B cell (primary cell): ENCODE results near the gene KIF2A. TPM values are rescaled to one million over a fixed set of nuclear protein-coding genes. Genes with fewer than 3 reads are reported as not detected.

Experiments used
- ATAC-seq: fragments of 200-7000 bp; cut with Tn5 transposase; one replicate; pipeline ENCODE4 v1.10.0; 2021; ENCODE audit warnings: low read depth, mild to moderate bottlenecking, moderate number of reproducible peaks, moderate library complexity
- CTCF ChIA-PET: fragments of 350-600 bp; sonication (Branson Sonifier 250); formaldehyde crosslinking; loops from one replicate; lab custom pipeline; 2021; ENCODE audit warnings: antibody characterized with exemption, inconsistent platforms; lab: Charles Lee
- POLR2A ChIA-PET: fragments of 350-600 bp; sonication (Branson Sonifier 250); formaldehyde crosslinking; loops from one replicate; lab custom pipeline; 2021; ENCODE audit warnings: antibody characterized with exemption; lab: Charles Lee
- DNase-seq: peaks from one replicate; pipeline ENCODE4 v3.0.0; 2013
- H2AFZ ChIP-seq: 2 replicates; pipeline ENCODE4 v1.6.1; 2012; ENCODE audit warnings: mild to moderate bottlenecking, low read depth, low read length; ENCODE audit not compliant: insufficient read depth, poor library complexity, severe bottlenecking
- H3K27ac ChIP-seq, 2 donors: 1 replicate in 1 of 2; 2 replicates in 1 of 2; pipeline ENCODE4 v1.5.1; 2012 to 2013; ENCODE audit warnings: low read length in 2 of 2, mild to moderate bottlenecking in 2 of 2, moderate library complexity in 1 of 2
- H3K27me3 ChIP-seq, 4 experiments: fragments of 200-600 bp in 1 of 4; sonication (generic) in 1 of 4; replicated peaks in 1 of 4; 1 replicate in 2 of 4; 2 replicates in 2 of 4; pipeline versions ENCODE4 v1.6.1 to v1.7.0; 2013 to 2016; ENCODE audit warnings: low read length in 3 of 4, mild to moderate bottlenecking in 2 of 4, mixed read lengths in 1 of 4, moderate library complexity in 1 of 4; ENCODE audit not compliant: insufficient read depth in 4 of 4, control insufficient read depth in 3 of 4; ENCODE audit errors: control extremely low read depth in 1 of 4
- H3K36me3 ChIP-seq, 2 experiments: replicated peaks in 1 of 2; 1 replicate in 1 of 2; 2 replicates in 1 of 2; pipeline versions ENCODE4 v1.6.1 to v1.7.1; 2013; ENCODE audit warnings: low read length in 1 of 2; ENCODE audit not compliant: insufficient read depth in 2 of 2, control insufficient read depth in 1 of 2; ENCODE audit errors: control extremely low read depth in 1 of 2, extremely low read depth in 1 of 2
- H3K4me1 ChIP-seq, 2 donors: fragments of 200-600 bp in 1 of 2; sonication (generic) in 1 of 2; 1 replicate in 1 of 2; 2 replicates in 1 of 2; pipeline versions ENCODE4 v1.5.1 to v1.6.1; 2013 to 2017; ENCODE audit warnings: low read length in 2 of 2; ENCODE audit not compliant: control insufficient read depth in 2 of 2, insufficient read depth in 2 of 2
- H3K4me2 ChIP-seq: replicated peaks from 2 replicates; pipeline ENCODE3; 2012; ENCODE audit warnings: mild to moderate bottlenecking, low read depth, low read length; ENCODE audit not compliant: poor library complexity, severe bottlenecking
- H3K4me3 ChIP-seq, 5 experiments: fragments of 200-600 bp in 1 of 5; sonication (generic) in 1 of 5; 1 replicate in 3 of 5; 2 replicates in 2 of 5; pipeline versions ENCODE4 v1.5.1 to v1.7.0; 2011 to 2016; ENCODE audit warnings: low read length in 4 of 5, mild to moderate bottlenecking in 4 of 5, low read depth in 2 of 5, control low read depth in 1 of 5, moderate library complexity in 1 of 5; ENCODE audit not compliant: insufficient read depth in 1 of 5; ENCODE audit errors: control extremely low read depth in 1 of 5, extremely low read depth in 1 of 5
- H3K79me2 ChIP-seq: fragments of 200-600 bp; sonication (generic); one replicate; pipeline ENCODE4 v1.6.0; 2016; ENCODE audit warnings: low read length; ENCODE audit not compliant: control insufficient read depth, insufficient read depth
- H3K9ac ChIP-seq: fragments of 200-600 bp; sonication (generic); 2 replicates; pipeline ENCODE4 v1.6.1; 2017; ENCODE audit warnings: mild to moderate bottlenecking, low read length, moderate library complexity
- H3K9me3 ChIP-seq, 3 donors: one replicate each; pipeline versions ENCODE4 v1.6.1 to v1.7.1; 2013; ENCODE audit warnings: low read length in 2 of 3; ENCODE audit not compliant: control insufficient read depth in 2 of 3, insufficient read depth in 1 of 3; ENCODE audit errors: control extremely low read depth in 1 of 3
- H4K20me1 ChIP-seq: 2 replicates; pipeline ENCODE4 v1.6.0; 2012; ENCODE audit warnings: mild to moderate bottlenecking, low read length; ENCODE audit not compliant: insufficient read depth, control insufficient read depth, poor library complexity, severe bottlenecking
- H3K27ac Mint-ChIP-seq: one replicate; pipeline ENCODE4 v1.8.0; 2021; ENCODE audit warnings: mixed read lengths
- H3K27me3 Mint-ChIP-seq: one replicate; pipeline ENCODE4 v1.8.0; 2021; ENCODE audit warnings: mixed read lengths
- H3K4me1 Mint-ChIP-seq: one replicate; pipeline ENCODE4 v1.8.0; 2021; ENCODE audit warnings: mixed read lengths
- H3K4me3 Mint-ChIP-seq: one replicate; pipeline ENCODE4 v1.8.0; 2021; ENCODE audit warnings: mixed read lengths
- H3K9me3 Mint-ChIP-seq: one replicate; pipeline ENCODE4 v1.8.0; 2022; ENCODE audit warnings: mixed read lengths; ENCODE audit not compliant: insufficient read depth
- CTCF ChIP-seq: fragments of 200-600 bp; IDR thresholded peaks from one replicate; pipeline ENCODE4 v1.8.0; 2022; ENCODE audit warnings: antibody characterized with exemption, mild to moderate bottlenecking
- EZH2 ChIP-seq: IDR thresholded peaks from 2 replicates; pipeline ENCODE4 v1.6.1; 2012; ENCODE audit warnings: borderline replicate concordance, low read depth, mild to moderate bottlenecking, moderate library complexity, low read length; ENCODE audit not compliant: insufficient read depth, poor library complexity, severe bottlenecking
- WGBS: methylation state at CpG from one replicate; pipeline ENCODE4 v1.1.5; 2013; ENCODE audit warnings: missing lambda C conversion rate; ENCODE audit not compliant: insufficient coverage; 5-methylcytosine and 5-hydroxymethylcytosine counted together
- intact Hi-C: fragments of 100-400 bp; cut with micrococcal nuclease; formaldehyde crosslinking; loops from one replicate; pipeline ENCODE4 v1.10.0; 2022
- polyA plus RNA-seq: library from polyadenylated mRNA; depleted of rRNA; stranded (reverse); fragments of >200 nt; gene quantifications from 2 replicates; pipeline ENCODE4 v1.2.3, GENCODE V29; 2012
- total RNA-seq, 2 donors: library from RNA; stranded (reverse); fragments of 120-200 nt in 1 of 2; gene quantifications; 1 replicate in 1 of 2; 2 replicates in 1 of 2; pipeline versions ENCODE4 v1.2.3 to v1.2.4, GENCODE V29; 2013 to 2022

Gene KIF2A
- total and polyA plus RNA-seq, 2 donors (not counting 1 experiment from before 2014, with no cell fraction given), result 12.9 to 59.0 TPM

DNA sequence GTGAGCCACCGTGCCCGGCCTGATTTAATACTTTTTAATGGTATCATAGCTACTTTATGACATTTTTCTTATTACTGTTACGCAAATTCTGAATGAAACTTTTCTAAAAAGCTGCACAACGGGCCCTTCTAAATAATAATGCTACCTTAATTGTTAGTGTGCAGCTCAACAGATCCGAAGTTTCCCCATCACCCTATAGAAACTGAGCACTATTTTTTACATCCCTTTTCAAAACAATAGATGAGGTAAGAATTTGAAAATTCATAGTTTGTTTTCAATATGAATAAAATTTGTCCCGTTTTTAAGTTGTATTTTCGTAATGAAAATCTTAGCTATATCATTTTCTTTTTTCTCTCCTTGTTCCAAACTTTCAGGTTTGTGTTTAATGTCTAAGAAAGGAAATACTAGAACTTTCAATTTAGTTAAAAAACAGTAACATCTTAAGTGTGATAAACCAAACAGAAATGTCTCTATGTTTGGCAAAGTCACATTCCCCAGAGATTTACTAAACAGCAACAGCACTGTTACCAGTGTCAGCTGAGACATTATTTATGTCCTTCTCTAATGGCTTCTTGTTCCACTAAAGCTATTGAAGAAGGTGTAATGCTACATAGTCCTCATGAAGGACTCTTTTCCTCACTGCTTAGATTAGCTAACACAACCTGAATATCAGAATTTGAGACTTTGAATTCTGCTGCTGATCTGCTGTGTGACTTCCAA, 22.9 kb downstream of the KIF2A start:
- ChIA-PET POLR2A (no interaction called here), CTCF (interaction anchor here (1.0 kb wide), 1 partner anchor 18 kb away, joined by 3 read pairs; no protein-coding TSS in a partner anchor)
- Histone ChIP-seq H3K9ac (no peak overlapping the region), H3K4me3 (no peak overlapping the region), H3K27me3 (no peaks in the 10 kb centered on the region), H3K9me3 (no peaks in the 10 kb centered on the region), H2AFZ (no peak overlapping the region), H3K4me2 (no peak overlapping the region), H3K4me1 (peaks cover 32 to 40% of the 10 kb centered on the region in 2 donors), H3K27ac (peak overlapping the region in 1 of 2 donors; percentile 19), H3K36me3 (peaks cover 0 to 1% of the 10 kb centered on the region in 2 experiments), H4K20me1 (peaks cover 72% of the 10 kb centered on the region), H3K79me2 (peaks cover 95% of the 10 kb centered on the region)
- TF ChIP-seq EZH2 (no peak), CTCF (no peak)
- Mint-ChIP-seq H3K27me3 (no peaks in the 10 kb centered on the region), H3K27ac (no peak overlapping the region), H3K4me3 (no peak overlapping the region), H3K4me1 (peaks cover 79% of the 10 kb centered on the region), H3K9me3 (no peaks in the 10 kb centered on the region)
- no CpG with 5 or more reads among the region's 7 CpGs for WGBS
- no peak for DNase-seq
- intact Hi-C loops, result no loop called here
- no peak for ATAC-seq

- peaks cover 74% of the 10 kb centered on the region for H3K4me1 Mint-ChIP-seq
- no peak for ATAC-seq
Measured at GRCh38 chr5:62330302-62330701, 24.3 kb downstream of the KIF2A start.

More at GRCh38 chr5:62330302-62330701, 24.3 kb downstream of the KIF2A start:
- H3K4me3 ChIP-seq, result no peak overlapping the region
- peaks cover 95% of the 10 kb centered on the region for H3K79me2 ChIP-seq
- Mint-ChIP-seq H3K27ac (no peak overlapping the region), H3K9me3 (no peaks in the 10 kb centered on the region), H3K27me3 (no peaks in the 10 kb centered on the region), H3K4me3 (no peak overlapping the region)
- CTCF ChIA-PET, result interaction anchor here (1.0 kb wide), 1 partner anchor 16 kb away, joined by 3 read pairs; no protein-coding TSS in a partner anchor
- peaks cover 22 to 29% of the 10 kb centered on the region in 2 donors for H3K4me1 ChIP-seq
- H4K20me1 ChIP-seq, result peaks cover 73% of the 10 kb centered on the region
- no peaks in the 10 kb centered on the region for H3K9me3 ChIP-seq
- no peak for DNase-seq
- intact Hi-C loops, result no loop called here
- no peak overlapping the region for H3K9ac ChIP-seq
- H3K4me2 ChIP-seq, result no peak overlapping the region
- H3K27me3 ChIP-seq, result no peaks in the 10 kb centered on the region
- H2AFZ ChIP-seq, result no peak overlapping the region
- peaks cover 4 to 10% of the 10 kb centered on the region in 2 experiments for H3K36me3 ChIP-seq
- H3K27ac ChIP-seq, result no peak overlapping the region
- WGBS, result no CpG with 5 or more reads among the region's 1 CpG
- no peak for TF ChIP-seq CTCF
- TF ChIP-seq EZH2, result no peak
- POLR2A ChIA-PET, result no interaction called here
